Ectodermal cell (in vitro differentiated cells): ENCODE data around the gene BARX2.

Source experiments
- H3K27ac ChIP-seq: 2 replicates; pipeline ENCODE4 v1.7.0; 2013; ENCODE audit warnings: mild to moderate bottlenecking, low read depth, low read length; ENCODE audit not compliant: insufficient read depth, poor library complexity, severe bottlenecking
- H3K27me3 ChIP-seq: 2 replicates; pipeline ENCODE4 v1.7.0; 2013; ENCODE audit warnings: mild to moderate bottlenecking, low read length; ENCODE audit not compliant: insufficient read depth, control insufficient read depth, poor library complexity, severe bottlenecking
- H3K36me3 ChIP-seq: one replicate; pipeline ENCODE4 v1.7.0; 2013; ENCODE audit warnings: low read length; ENCODE audit not compliant: control insufficient read depth, insufficient read depth
- H3K4me1 ChIP-seq: one replicate; pipeline ENCODE4 v1.7.0; 2013; ENCODE audit warnings: low read length; ENCODE audit not compliant: control insufficient read depth, insufficient read depth
- H3K4me3 ChIP-seq: 2 replicates; pipeline ENCODE4 v1.7.0; 2013; ENCODE audit warnings: low read depth, low read length, control low read depth; ENCODE audit not compliant: insufficient read depth
- H3K9me3 ChIP-seq: 2 replicates; pipeline ENCODE4 v1.7.0; 2013; ENCODE audit warnings: mild to moderate bottlenecking, low read length, moderate library complexity; ENCODE audit not compliant: control insufficient read depth
- WGBS, 2 experiments: methylation state at CpG; one replicate each; pipeline ENCODE4 v1.1.7; 2013; ENCODE audit warnings: missing lambda C conversion rate in 2 of 2; 5-methylcytosine and 5-hydroxymethylcytosine counted together

The BARX2 gene

GRCh38 chr11:129352676-129353075 is 23.0 kb upstream of the BARX2 start:
- 95 to 96% methylated on average over 3 of the region's 3 CpGs for WGBS, 2 experiments
- no peak overlapping the region for H3K4me3 ChIP-seq
- H3K27ac ChIP-seq, result no peak overlapping the region
- H3K9me3 ChIP-seq, result no peaks in the 10 kb centered on the region
- H3K36me3 ChIP-seq, result no peaks in the 10 kb centered on the region
- H3K4me1 ChIP-seq, result no peaks in the 10 kb centered on the region
- no peaks in the 10 kb centered on the region for H3K27me3 ChIP-seq

GRCh38 chr11:129354691-129355090 is 21.0 kb upstream of the BARX2 start:
- Histone ChIP-seq H3K27ac (no peak overlapping the region), H3K9me3 (no peaks in the 10 kb centered on the region), H3K27me3 (no peaks in the 10 kb centered on the region), H3K4me1 (no peaks in the 10 kb centered on the region), H3K4me3 (no peak overlapping the region), H3K36me3 (no peaks in the 10 kb centered on the region)
- WGBS, 2 experiments, result 83 to 87% methylated on average over 4 of the region's 4 CpGs

- 91 to 93% methylated on average over 2 of the region's 2 CpGs for WGBS, 2 experiments
- Histone ChIP-seq H3K27ac (no peak overlapping the region), H3K4me1 (no peaks in the 10 kb centered on the region), H3K4me3 (no peak overlapping the region), H3K9me3 (no peaks in the 10 kb centered on the region), H3K36me3 (no peaks in the 10 kb centered on the region), H3K27me3 (peaks cover 10% of the 10 kb centered on the region)
Observed at GRCh38 chr11:129359748-129360147, 15.9 kb upstream of the BARX2 start.

GRCh38 chr11:129364143-129364654 is 11.4 kb upstream of the BARX2 start:
- H3K27ac ChIP-seq, result no peak overlapping the region
- H3K27me3 ChIP-seq, result peaks cover 51% of the 10 kb centered on the region
- no peak overlapping the region for H3K4me3 ChIP-seq
- WGBS, 2 experiments, result 5 to 11% methylated on average over 19 of the region's 19 CpGs
- no peaks in the 10 kb centered on the region for H3K9me3 ChIP-seq
- H3K4me1 ChIP-seq, result no peaks in the 10 kb centered on the region
- no peaks in the 10 kb centered on the region for H3K36me3 ChIP-seq

- H3K9me3 ChIP-seq, result no peaks in the 10 kb centered on the region
- no peak overlapping the region for H3K4me3 ChIP-seq
- no peak overlapping the region for H3K27ac ChIP-seq
- H3K36me3 ChIP-seq, result no peaks in the 10 kb centered on the region
- WGBS, 2 experiments, result 88 to 100% methylated on average over 1 of the region's 1 CpG
- H3K4me1 ChIP-seq, result no peaks in the 10 kb centered on the region
- peaks cover 67% of the 10 kb centered on the region for H3K27me3 ChIP-seq
Observed at GRCh38 chr11:129365816-129366215, 9.8 kb upstream of the BARX2 start.

GRCh38 chr11:129366737-129367597 is 8.7 kb upstream of the BARX2 start:
- H3K9me3 ChIP-seq, result no peaks in the 10 kb centered on the region
- no peaks in the 10 kb centered on the region for H3K36me3 ChIP-seq
- no peaks in the 10 kb centered on the region for H3K4me1 ChIP-seq
- peaks cover 78% of the 10 kb centered on the region for H3K27me3 ChIP-seq
- H3K27ac ChIP-seq, result no peak overlapping the region
- H3K4me3 ChIP-seq, result no peak overlapping the region
- WGBS, 2 experiments, result 94 to 96% methylated on average over 12 of the region's 13 CpGs

GRCh38 chr11:129368889-129369672 is 6.6 kb upstream of the BARX2 start:
- Histone ChIP-seq H3K27me3 (peaks cover 95% of the 10 kb centered on the region), H3K9me3 (no peaks in the 10 kb centered on the region), H3K4me3 (no peak overlapping the region), H3K4me1 (no peaks in the 10 kb centered on the region), H3K36me3 (no peaks in the 10 kb centered on the region), H3K27ac (no peak overlapping the region)
- WGBS, 2 experiments, result 62 to 68% methylated on average over 4 of the region's 4 CpGs

- WGBS, 2 experiments, result 83 to 88% methylated on average over 1 to 3 of the region's 3 CpGs
- Histone ChIP-seq H3K4me3 (no peak overlapping the region), H3K9me3 (no peaks in the 10 kb centered on the region), H3K36me3 (no peaks in the 10 kb centered on the region), H3K27ac (no peak overlapping the region), H3K4me1 (peaks cover 6% of the 10 kb centered on the region), H3K27me3 (peaks cover 100% of the 10 kb centered on the region)
Observed at GRCh38 chr11:129370715-129371114, 4.9 kb upstream of the BARX2 start.

GRCh38 chr11:129372609-129373488 is 2.8 kb upstream of the BARX2 start:
- Histone ChIP-seq H3K4me1 (peaks cover 13% of the 10 kb centered on the region), H3K27ac (no peak overlapping the region), H3K27me3 (peaks cover 98% of the 10 kb centered on the region), H3K9me3 (no peaks in the 10 kb centered on the region), H3K4me3 (peak overlapping the region; percentile 0), H3K36me3 (no peaks in the 10 kb centered on the region)
- 1% methylated on average over 77 of the region's 77 CpGs for WGBS, 2 experiments
